Keratinocyte (primary cell): Measurements from ENCODE around the gene SNN. TPM values are rescaled to one million over a fixed set of nuclear protein-coding genes. Genes with fewer than 3 reads are reported as not detected.

Source experiments
- DNase-seq: peaks from one replicate; pipeline ENCODE4 v3.0.0-alpha.2; 2011; ENCODE audit warnings: low read depth, missing footprints, low spot score
- FAIRE-seq: peaks from 2 replicates; lab custom pipeline; 2011; peaks lifted over from hg19 to GRCh38; lab: Jason Lieb, UNC
- H2AFZ ChIP-seq: 2 replicates; pipeline ENCODE4 v1.6.0; 2012; ENCODE audit warnings: low read length, control low read depth, inconsistent platforms; ENCODE audit not compliant: control insufficient read depth
- H3K27ac ChIP-seq: 2 replicates; pipeline ENCODE4 v1.5.1; 2011; ENCODE audit warnings: low read length; ENCODE audit not compliant: control insufficient read depth, insufficient read depth
- H3K27me3 ChIP-seq: 3 replicates; pipeline ENCODE4 v1.6.0; 2011; ENCODE audit warnings: low read length; ENCODE audit not compliant: control insufficient read depth, insufficient read depth; ENCODE audit errors: extremely low read depth
- H3K36me3 ChIP-seq, 2 experiments: 2 replicates in 1 of 2; 3 replicates in 1 of 2; pipeline ENCODE4 v1.5.1; 2011; ENCODE audit warnings: low read length in 2 of 2, mild to moderate bottlenecking in 1 of 2; ENCODE audit not compliant: control insufficient read depth in 2 of 2, insufficient read depth in 2 of 2; ENCODE audit errors: extremely low read depth in 1 of 2
- H3K4me1 ChIP-seq: 3 replicates; pipeline ENCODE4 v1.5.1; 2011; ENCODE audit warnings: low read length; ENCODE audit not compliant: control insufficient read depth, insufficient read depth; ENCODE audit errors: extremely low read depth
- H3K4me2 ChIP-seq: 3 replicates; pipeline ENCODE4 v1.6.0; 2011; ENCODE audit warnings: low read depth, low read length; ENCODE audit not compliant: control insufficient read depth, insufficient read depth; ENCODE audit errors: extremely low read depth
- H3K4me3 ChIP-seq, 3 experiments: fragments of 200-600 bp in 1 of 3; sonication (generic) in 1 of 3; 2 replicates in 2 of 3; 3 replicates in 1 of 3; pipeline ENCODE4 v1.5.1; 2011 to 2016; ENCODE audit warnings: low read length in 3 of 3, mild to moderate bottlenecking in 3 of 3, control low read depth in 2 of 3, inconsistent platforms in 1 of 3, low read depth in 1 of 3, mixed read lengths in 1 of 3, mixed run types in 1 of 3, moderate library complexity in 1 of 3; ENCODE audit not compliant: control insufficient read depth in 2 of 3, insufficient read depth in 2 of 3; ENCODE audit errors: extremely low read depth in 1 of 3
- H3K79me2 ChIP-seq: 2 replicates; pipeline ENCODE4 v1.6.0; 2012; ENCODE audit warnings: low read length; ENCODE audit not compliant: control insufficient read depth, insufficient read depth
- H3K9ac ChIP-seq: 3 replicates; pipeline ENCODE4 v1.6.0; 2011; ENCODE audit warnings: low read length; ENCODE audit not compliant: control insufficient read depth, insufficient read depth; ENCODE audit errors: extremely low read depth
- H3K9me1 ChIP-seq: 3 replicates; pipeline ENCODE4 v1.6.0; 2011; ENCODE audit warnings: low read length; ENCODE audit not compliant: control insufficient read depth, insufficient read depth; ENCODE audit errors: extremely low read depth
- H3K9me3 ChIP-seq: 2 replicates; pipeline ENCODE4 v1.5.1; 2012; ENCODE audit warnings: low read depth, low read length; ENCODE audit not compliant: control insufficient read depth
- H4K20me1 ChIP-seq: 3 replicates; pipeline ENCODE4 v1.6.0; 2011; ENCODE audit warnings: low read length; ENCODE audit not compliant: control insufficient read depth, insufficient read depth; ENCODE audit errors: extremely low read depth
- CTCF ChIP-seq, 3 experiments: IDR thresholded peaks in 1 of 3; conservative IDR thresholded peaks in 1 of 3; optimal IDR thresholded peaks in 1 of 3; 2 replicates in 2 of 3; 3 replicates in 1 of 3; pipeline versions ENCODE3 to v1.5.1; 2011; ENCODE audit warnings: low read length in 3 of 3, mild to moderate bottlenecking in 3 of 3, moderate library complexity in 2 of 3, control low read depth in 1 of 3, inconsistent platforms in 1 of 3; ENCODE audit not compliant: insufficient read depth in 2 of 3; ENCODE audit errors: extremely low read depth in 1 of 3
- EZH2 ChIP-seq: IDR thresholded peaks from one replicate; pipeline ENCODE4 v1.6.1; 2012; ENCODE audit warnings: inconsistent platforms, mild to moderate bottlenecking, low read length, moderate library complexity
- dilution Hi-C: fragments of 300-500 bp; cut with MboI; formaldehyde crosslinking; loops from one replicate; pipeline ENCODE4 v1.7.0; 2020; ENCODE audit warnings: low sequenced_read_pairs; ENCODE audit not compliant: extremely low pct_ligation_motif_present
- polyA plus RNA-seq, 5 experiments: library from polyadenylated mRNA; depleted of rRNA in 3 of 5; stranded (reverse) in 3 of 5; stranded (forward) in 1 of 5; unstranded in 1 of 5; fragments of >200 nt; gene quantifications; 1 replicate in 1 of 5; 2 replicates in 3 of 5; 3 replicates in 1 of 5; pipeline versions ENCODE4 v1.2.1 to v1.2.3, GENCODE V29; 2011 to 2012; ENCODE audit warnings: missing spikeins in 2 of 5, low read depth in 1 of 5, low replicate concordance in 1 of 5

Gene SNN
- polyA plus RNA-seq, 1 donor (not counting 4 experiments of a cell fraction or from before 2014, with no cell fraction given) = 15.9 TPM

GRCh38 chr16:11707679-11708197 lies 39.5 kb downstream of the SNN start:
- peaks cover 16 to 22% of the 10 kb centered on the region in 2 experiments for H3K36me3 ChIP-seq
- no peak overlapping the region for H3K9ac ChIP-seq
- no peak overlapping the region for H3K27ac ChIP-seq
- H3K9me1 ChIP-seq = peaks cover 2% of the 10 kb centered on the region
- peaks cover 7% of the 10 kb centered on the region for H3K79me2 ChIP-seq
- H4K20me1 ChIP-seq = peaks cover 2% of the 10 kb centered on the region
- no peaks in the 10 kb centered on the region for H3K27me3 ChIP-seq
- no peaks in the 10 kb centered on the region for H3K9me3 ChIP-seq
- no peak for DNase-seq
- H3K4me2 ChIP-seq = no peak overlapping the region
- no peak overlapping the region for H3K4me3 ChIP-seq
- TF ChIP-seq EZH2 (no peak), CTCF (optimal IDR thresholded peaks at IDR 0.05 in 1 of 3, IDR thresholded peaks at IDR 0.05 in 1 of 3, conservative IDR thresholded peaks at IDR 0.05 in 1 of 3; ENCODE audit: extremely low read depth in 1 of 3, insufficient read depth in 2 of 3, low read length in 3 of 3) (no peak)
- H3K4me1 ChIP-seq = no peaks in the 10 kb centered on the region
- dilution Hi-C loops = no loop called here
- FAIRE-seq = no peak
- H2AFZ ChIP-seq = no peak overlapping the region

- Histone ChIP-seq H3K9me1 (peaks cover 2% of the 10 kb centered on the region), H3K4me1 (no peaks in the 10 kb centered on the region), H3K79me2 (peaks cover 4% of the 10 kb centered on the region), H3K27ac (no peak overlapping the region), H4K20me1 (peaks cover 2% of the 10 kb centered on the region), H3K36me3 (peaks cover 14 to 17% of the 10 kb centered on the region in 2 experiments), H2AFZ (no peak overlapping the region), H3K9me3 (no peaks in the 10 kb centered on the region), H3K27me3 (no peaks in the 10 kb centered on the region), H3K4me3 (no peak overlapping the region), H3K4me2 (no peak overlapping the region), H3K9ac (no peak overlapping the region)
- TF ChIP-seq CTCF (optimal IDR thresholded peaks at IDR 0.05 in 1 of 3, IDR thresholded peaks at IDR 0.05 in 1 of 3, conservative IDR thresholded peaks at IDR 0.05 in 1 of 3; ENCODE audit: extremely low read depth in 1 of 3, insufficient read depth in 2 of 3, low read length in 3 of 3) (no peak), EZH2 (no peak)
- DNase-seq (no peak), FAIRE-seq (no peak)
- dilution Hi-C loops = no loop called here
Observed at GRCh38 chr16:11708421-11708820, 40.2 kb downstream of the SNN start.
